ENCODE measurements around the gene INPP5B. TPM values are rescaled to one million over a fixed set of nuclear protein-coding genes. Genes with fewer than 3 reads are reported as not detected.

The INPP5B gene
- total RNA-seq, 4 donors from 2014 or later, result 6.2 to 20.4 (median 13.7) TPM

- TF ChIP-seq CTCF (IDR thresholded peaks at IDR 0.05) (no peak), POLR2A (IDR thresholded peaks at IDR 0.05) (no peak)
- H3K36me3 ChIP-seq, result peaks cover 0 to 60% (median 4%) of the 10 kb centered on the region in 3 donors
- no peaks in the 10 kb centered on the region for H3K27me3 ChIP-seq
- no peak for DNase-seq
- H3K4me3 ChIP-seq, result no peak overlapping the region
- intact Hi-C loops (cut with DNase I), result no loop called here
- H3K9me3 ChIP-seq, result no peaks in the 10 kb centered on the region
- H3K4me1 ChIP-seq, result peaks cover 4 to 42% (median 12%) of the 10 kb centered on the region in 3 donors
- no peak overlapping the region for H3K27ac ChIP-seq
Observed at GRCh38 chr1:37844536-37844935, 102.3 kb downstream of the INPP5B start.

GRCh38 chr1:37841652-37842051, 105.2 kb downstream of the INPP5B start:
- no peaks in the 10 kb centered on the region for H3K9me3 ChIP-seq
- no peaks in the 10 kb centered on the region for H3K27me3 ChIP-seq
- WGBS, 2 donors, result 79 to 88% methylated on average over 3 of the region's 3 CpGs
- H3K27ac ChIP-seq, result no peak overlapping the region
- TF ChIP-seq POLR2A (IDR thresholded peaks at IDR 0.05), result no peak
- TF ChIP-seq CTCF (IDR thresholded peaks at IDR 0.05), result no peak
- DNase-seq, result no peak
- H3K4me3 ChIP-seq, result no peak overlapping the region
- H3K4me1 ChIP-seq, result peaks cover 0 to 18% (median 4%) of the 10 kb centered on the region in 3 donors
- H3K36me3 ChIP-seq, result peaks cover 0 to 82% (median 12%) of the 10 kb centered on the region in 3 donors
- intact Hi-C loops (cut with DNase I), result no loop called here

GRCh38 chr1:37840711-37841110, 106.1 kb downstream of the INPP5B start:
- H3K27me3 ChIP-seq, result no peaks in the 10 kb centered on the region
- H3K9me3 ChIP-seq, result no peaks in the 10 kb centered on the region
- no peak overlapping the region for H3K27ac ChIP-seq
- 44 to 67% methylated on average over 1 of the region's 1 CpG for WGBS, 2 donors
- no peak overlapping the region for H3K4me3 ChIP-seq
- no peak for TF ChIP-seq CTCF (IDR thresholded peaks at IDR 0.05)
- no peak for TF ChIP-seq POLR2A (IDR thresholded peaks at IDR 0.05)
- H3K4me1 ChIP-seq, result peaks cover 0 to 8% (median 4%) of the 10 kb centered on the region in 3 donors
- peaks cover 0 to 82% (median 12%) of the 10 kb centered on the region in 3 donors for H3K36me3 ChIP-seq
- DNase-seq, result no peak
- intact Hi-C loops (cut with DNase I), result no loop called here

- intact Hi-C loops (cut with DNase I), result no loop called here
- peaks cover 0 to 91% (median 23%) of the 10 kb centered on the region in 3 donors for H3K36me3 ChIP-seq
- no peak for TF ChIP-seq POLR2A (IDR thresholded peaks at IDR 0.05)
Observed at GRCh38 chr1:37839676-37840075, 107.2 kb downstream of the INPP5B start.

GRCh38 chr1:37836788-37837187, 110.1 kb downstream of the INPP5B start:
- intact Hi-C loops (cut with DNase I), result no loop called here
- no peaks in the 10 kb centered on the region for H3K27me3 ChIP-seq
- DNase-seq, result no peak
- TF ChIP-seq POLR2A (IDR thresholded peaks at IDR 0.05) (no peak), CTCF (IDR thresholded peaks at IDR 0.05) (no peak)
- H3K4me1 ChIP-seq, result peaks cover 0 to 4% (median 0%) of the 10 kb centered on the region in 3 donors
- H3K36me3 ChIP-seq, result peaks cover 6 to 100% (median 29%) of the 10 kb centered on the region in 3 donors
- no peak overlapping the region for H3K4me3 ChIP-seq
- no peak overlapping the region for H3K27ac ChIP-seq
- 57 to 58% methylated on average over 3 of the region's 3 CpGs for WGBS, 2 donors
- no peaks in the 10 kb centered on the region for H3K9me3 ChIP-seq

More at GRCh38 chr1:37839676-37840075, 107.2 kb downstream of the INPP5B start:
- no peaks in the 10 kb centered on the region for H3K9me3 ChIP-seq
- H3K4me1 ChIP-seq, result peaks cover 0 to 4% (median 3%) of the 10 kb centered on the region in 3 donors
- no peak for DNase-seq
- no peak overlapping the region for H3K4me3 ChIP-seq
- no peaks in the 10 kb centered on the region for H3K27me3 ChIP-seq
- WGBS, 2 donors, result 92 to 94% methylated on average over 7 to 10 of the region's 10 CpGs
- H3K27ac ChIP-seq, result no peak overlapping the region

- intact Hi-C loops (cut with DNase I), result no loop called here
- WGBS, 2 donors, result 66 to 94% methylated on average over 2 of the region's 2 CpGs
Observed at GRCh38 chr1:37831809-37832208, 115.0 kb downstream of the INPP5B start.

More at GRCh38 chr1:37831809-37832208, 115.0 kb downstream of the INPP5B start:
- no peaks in the 10 kb centered on the region for H3K9me3 ChIP-seq
- peaks cover 0 to 10% (median 0%) of the 10 kb centered on the region in 3 donors for H3K4me1 ChIP-seq
- no peaks in the 10 kb centered on the region for H3K27me3 ChIP-seq
- no peak for DNase-seq
- H3K4me3 ChIP-seq, result no peak overlapping the region
- no peak for TF ChIP-seq CTCF (IDR thresholded peaks at IDR 0.05)
- TF ChIP-seq POLR2A (IDR thresholded peaks at IDR 0.05), result no peak
- H3K36me3 ChIP-seq, result peaks cover 10 to 96% (median 17%) of the 10 kb centered on the region in 3 donors
- no peak overlapping the region for H3K27ac ChIP-seq
